ENCODE results near the gene HDGF. TPM values are rescaled to one million over a fixed set of nuclear protein-coding genes. Genes with fewer than 3 reads are reported as not detected.

Gene HDGF
- total and polyA plus RNA-seq, 9 of the 15 experiments (the other 6 are each of a cell fraction or from before 2014, with no cell fraction given) = 38.8 to 601 (median 400) TPM

DNA sequence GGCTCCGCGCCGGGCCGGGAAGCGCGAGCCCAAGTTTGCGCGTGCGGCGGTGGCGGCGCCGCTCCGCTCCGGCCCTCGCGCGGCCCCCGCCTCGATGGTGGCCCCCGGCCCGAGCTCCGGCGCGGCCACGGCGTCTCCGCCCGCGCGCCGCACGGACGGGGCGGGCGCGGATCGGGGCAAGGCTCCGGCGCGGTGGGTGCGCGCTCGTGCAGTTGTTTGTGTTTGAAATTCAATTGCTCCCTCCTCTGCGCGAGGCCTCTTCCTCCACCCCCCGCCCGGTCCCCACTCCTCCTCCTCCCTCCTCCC, at the start of gene HDGF (continued):
- TF ChIP-seq, protein P1, sequence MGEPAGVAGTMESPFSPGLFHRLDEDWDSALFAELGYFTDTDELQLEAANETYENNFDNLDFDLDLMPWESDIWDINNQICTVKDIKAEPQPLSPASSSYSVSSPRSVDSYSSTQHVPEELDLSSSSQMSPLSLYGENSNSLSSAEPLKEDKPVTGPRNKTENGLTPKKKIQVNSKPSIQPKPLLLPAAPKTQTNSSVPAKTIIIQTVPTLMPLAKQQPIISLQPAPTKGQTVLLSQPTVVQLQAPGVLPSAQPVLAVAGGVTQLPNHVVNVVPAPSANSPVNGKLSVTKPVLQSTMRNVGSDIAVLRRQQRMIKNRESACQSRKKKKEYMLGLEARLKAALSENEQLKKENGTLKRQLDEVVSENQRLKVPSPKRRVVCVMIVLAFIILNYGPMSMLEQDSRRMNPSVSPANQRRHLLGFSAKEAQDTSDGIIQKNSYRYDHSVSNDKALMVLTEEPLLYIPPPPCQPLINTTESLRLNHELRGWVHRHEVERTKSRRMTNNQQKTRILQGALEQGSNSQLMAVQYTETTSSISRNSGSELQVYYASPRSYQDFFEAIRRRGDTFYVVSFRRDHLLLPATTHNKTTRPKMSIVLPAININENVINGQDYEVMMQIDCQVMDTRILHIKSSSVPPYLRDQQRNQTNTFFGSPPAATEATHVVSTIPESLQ (CRISPR knock-in tag; IDR thresholded peaks at IDR 0.05) = no peak
- TF ChIP-seq, protein P2, sequence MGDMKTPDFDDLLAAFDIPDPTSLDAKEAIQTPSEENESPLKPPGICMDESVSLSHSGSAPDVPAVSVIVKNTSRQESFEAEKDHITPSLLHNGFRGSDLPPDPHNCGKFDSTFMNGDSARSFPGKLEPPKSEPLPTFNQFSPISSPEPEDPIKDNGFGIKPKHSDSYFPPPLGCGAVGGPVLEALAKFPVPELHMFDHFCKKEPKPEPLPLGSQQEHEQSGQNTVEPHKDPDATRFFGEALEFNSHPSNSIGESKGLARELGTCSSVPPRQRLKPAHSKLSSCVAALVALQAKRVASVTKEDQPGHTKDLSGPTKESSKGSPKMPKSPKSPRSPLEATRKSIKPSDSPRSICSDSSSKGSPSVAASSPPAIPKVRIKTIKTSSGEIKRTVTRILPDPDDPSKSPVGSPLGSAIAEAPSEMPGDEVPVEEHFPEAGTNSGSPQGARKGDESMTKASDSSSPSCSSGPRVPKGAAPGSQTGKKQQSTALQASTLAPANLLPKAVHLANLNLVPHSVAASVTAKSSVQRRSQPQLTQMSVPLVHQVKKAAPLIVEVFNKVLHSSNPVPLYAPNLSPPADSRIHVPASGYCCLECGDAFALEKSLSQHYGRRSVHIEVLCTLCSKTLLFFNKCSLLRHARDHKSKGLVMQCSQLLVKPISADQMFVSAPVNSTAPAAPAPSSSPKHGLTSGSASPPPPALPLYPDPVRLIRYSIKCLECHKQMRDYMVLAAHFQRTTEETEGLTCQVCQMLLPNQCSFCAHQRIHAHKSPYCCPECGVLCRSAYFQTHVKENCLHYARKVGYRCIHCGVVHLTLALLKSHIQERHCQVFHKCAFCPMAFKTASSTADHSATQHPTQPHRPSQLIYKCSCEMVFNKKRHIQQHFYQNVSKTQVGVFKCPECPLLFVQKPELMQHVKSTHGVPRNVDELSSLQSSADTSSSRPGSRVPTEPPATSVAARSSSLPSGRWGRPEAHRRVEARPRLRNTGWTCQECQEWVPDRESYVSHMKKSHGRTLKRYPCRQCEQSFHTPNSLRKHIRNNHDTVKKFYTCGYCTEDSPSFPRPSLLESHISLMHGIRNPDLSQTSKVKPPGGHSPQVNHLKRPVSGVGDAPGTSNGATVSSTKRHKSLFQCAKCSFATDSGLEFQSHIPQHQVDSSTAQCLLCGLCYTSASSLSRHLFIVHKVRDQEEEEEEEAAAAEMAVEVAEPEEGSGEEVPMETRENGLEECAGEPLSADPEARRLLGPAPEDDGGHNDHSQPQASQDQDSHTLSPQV (IDR thresholded peaks at IDR 0.05) = 0 out of 2 replicates have a peak, but pooled peaks have one; percentile 29
- peak; percentile 53; the same call in 1 of the 2 replicates for TF ChIP-seq PHF8 (IDR thresholded peaks at IDR 0.05; ENCODE audit: borderline replicate concordance, low read length)
- no peak for TF ChIP-seq ZNF263 (CRISPR knock-in tag; IDR thresholded peaks at IDR 0.05; ENCODE audit: borderline replicate concordance)
- peak; percentile 49; the same call in 1 of the 2 replicates for TF ChIP-seq GATAD2B (IDR thresholded peaks at IDR 0.05; ENCODE audit: borderline replicate concordance)
- TF ChIP-seq RFX1 (IDR thresholded peaks at IDR 0.05) = no peak
- 0 out of 2 replicates have a peak, but pooled peaks have one; percentile 9 for TF ChIP-seq SMAD4 (CRISPR knock-in tag; conservative IDR thresholded peaks at IDR 0.05)
- TF ChIP-seq POLR2H (tag; IDR thresholded peaks at IDR 0.05; ENCODE audit: low read depth) = 0 out of 2 replicates have a peak, but pooled peaks have one; percentile 20
- TF ChIP-seq ZFP1 (CRISPR knock-in tag; IDR thresholded peaks at IDR 0.05) = no peak
- TF ChIP-seq CXXC5 (CRISPR knock-in tag; IDR thresholded peaks at IDR 0.05) = 0 out of 2 replicates have a peak, but pooled peaks have one; percentile 61
- TF ChIP-seq ZBTB1 (CRISPR knock-in tag; IDR thresholded peaks at IDR 0.05; ENCODE audit: borderline replicate concordance, low read depth) = 0 out of 2 replicates have a peak, but pooled peaks have one; percentile 31
- 0 out of 4 replicates have a peak, but pooled peaks of 1 of the 2 experiments have one; percentile 35 for TF ChIP-seq NONO (IDR thresholded peaks at IDR 0.05; ENCODE audit: low read depth in 2 of 2, low read length in 1 of 2)
- TF ChIP-seq NFYB (IDR thresholded peaks at IDR 0.05; ENCODE audit: extremely low read depth, insufficient read length) = no peak
- 0 out of 2 replicates have a peak, but pooled peaks have one; percentile 36 for TF ChIP-seq LCOR (CRISPR knock-in tag; IDR thresholded peaks at IDR 0.05)
- TF ChIP-seq ZSCAN32 (CRISPR knock-in tag; IDR thresholded peaks at IDR 0.05) = no peak
- peak; percentile 79 for TF ChIP-seq POLR2G (IDR thresholded peaks at IDR 0.05; ENCODE audit: low read depth, low read length)
- TF ChIP-seq TEAD2 (tag; IDR thresholded peaks at IDR 0.05) = no peak
- TF ChIP-seq CBX2 (IDR thresholded peaks at IDR 0.05; ENCODE audit: insufficient read depth, low read length, poor library complexity, severe bottlenecking) = no peak
- TF ChIP-seq, protein P3, sequence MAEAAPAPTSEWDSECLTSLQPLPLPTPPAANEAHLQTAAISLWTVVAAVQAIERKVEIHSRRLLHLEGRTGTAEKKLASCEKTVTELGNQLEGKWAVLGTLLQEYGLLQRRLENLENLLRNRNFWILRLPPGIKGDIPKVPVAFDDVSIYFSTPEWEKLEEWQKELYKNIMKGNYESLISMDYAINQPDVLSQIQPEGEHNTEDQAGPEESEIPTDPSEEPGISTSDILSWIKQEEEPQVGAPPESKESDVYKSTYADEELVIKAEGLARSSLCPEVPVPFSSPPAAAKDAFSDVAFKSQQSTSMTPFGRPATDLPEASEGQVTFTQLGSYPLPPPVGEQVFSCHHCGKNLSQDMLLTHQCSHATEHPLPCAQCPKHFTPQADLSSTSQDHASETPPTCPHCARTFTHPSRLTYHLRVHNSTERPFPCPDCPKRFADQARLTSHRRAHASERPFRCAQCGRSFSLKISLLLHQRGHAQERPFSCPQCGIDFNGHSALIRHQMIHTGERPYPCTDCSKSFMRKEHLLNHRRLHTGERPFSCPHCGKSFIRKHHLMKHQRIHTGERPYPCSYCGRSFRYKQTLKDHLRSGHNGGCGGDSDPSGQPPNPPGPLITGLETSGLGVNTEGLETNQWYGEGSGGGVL (CRISPR knock-in tag; IDR thresholded peaks at IDR 0.05) = no peak
- no peak for TF ChIP-seq CCNT2 (IDR thresholded peaks at IDR 0.05; ENCODE audit: borderline replicate concordance, extremely low read depth, insufficient read length, low read depth, low read length)

Data from K562 (cell line).